Measurements from ENCODE around the gene PTPRK. TPM values are rescaled to one million over a fixed set of nuclear protein-coding genes. Genes with fewer than 3 reads are reported as not detected.
A peak's percentile ranks its signal among the peaks of the same experiment; 100 is the strongest.

PTPRK gene
- total and polyA plus RNA-seq, 12 donors, result 7.5 to 47.7 (median 35.7) TPM

GRCh38 chr6:128073389-128073788 is 447.0 kb downstream of the PTPRK start:
- 54 to 58% methylated on average over 1 of the region's 1 CpG for WGBS, 2 donors
- Histone ChIP-seq H3K9me3 (no peaks in the 10 kb centered on the region), H3K4me3 (no peak overlapping the region), H3K27ac (peak overlapping the region in 2 of 10 donors; percentile 1 to 4), H3K4me1 (peaks cover 0 to 9% (median 3%) of the 10 kb centered on the region in 9 donors), H3K36me3 (peaks cover 0 to 31% (median 5%) of the 10 kb centered on the region in 9 donors), H3K27me3 (no peaks in the 10 kb centered on the region)
- intact Hi-C loops (cut with DNase I), result no loop called here
- DNase-seq (no peak), ATAC-seq (peak in 2 of 8 donors; percentile 64 to 66)
- TF ChIP-seq CTCF (IDR thresholded peaks at IDR 0.05), result no peak

- no peaks in the 10 kb centered on the region for H3K9me3 ChIP-seq
- H3K27ac ChIP-seq, result no peak overlapping the region
- H3K36me3 ChIP-seq, result peaks cover 0 to 16% (median 0%) of the 10 kb centered on the region in 9 donors
- DNase-seq, result no peak
- H3K4me3 ChIP-seq, result no peak overlapping the region
- intact Hi-C loops (cut with DNase I), result no loop called here
- no peak for TF ChIP-seq CTCF (IDR thresholded peaks at IDR 0.05)
- H3K4me1 ChIP-seq, result peaks cover 0 to 21% (median 5%) of the 10 kb centered on the region in 9 donors
- ATAC-seq, result no peak
- no peaks in the 10 kb centered on the region for H3K27me3 ChIP-seq
- WGBS, 2 donors, result 96% methylated on average over 3 of the region's 3 CpGs
These were observed 449.2 kb downstream of the PTPRK start for GRCh38 chr6:128071212-128071611.

- intact Hi-C loops (cut with DNase I), result no loop called here
- peaks cover 0 to 14% (median 0%) of the 10 kb centered on the region in 9 donors for H3K36me3 ChIP-seq
- WGBS, 2 donors, result 62 to 64% methylated on average over 3 of the region's 3 CpGs
- peaks cover 0 to 21% (median 5%) of the 10 kb centered on the region in 9 donors for H3K4me1 ChIP-seq
- no peaks in the 10 kb centered on the region for H3K9me3 ChIP-seq
- DNase-seq (no peak), ATAC-seq (no peak)
- no peak overlapping the region for H3K27ac ChIP-seq
- no peaks in the 10 kb centered on the region for H3K27me3 ChIP-seq
- no peak overlapping the region for H3K4me3 ChIP-seq
- TF ChIP-seq CTCF (IDR thresholded peaks at IDR 0.05), result no peak
These were observed 450.0 kb downstream of the PTPRK start for GRCh38 chr6:128070406-128070805.

GRCh38 chr6:128069188-128069587 is 451.2 kb downstream of the PTPRK start:
- Histone ChIP-seq H3K4me1 (peaks cover 0 to 21% (median 5%) of the 10 kb centered on the region in 9 donors), H3K9me3 (no peaks in the 10 kb centered on the region), H3K36me3 (peaks cover 0 to 14% (median 0%) of the 10 kb centered on the region in 9 donors), H3K27me3 (no peaks in the 10 kb centered on the region), H3K4me3 (no peak overlapping the region), H3K27ac (no peak overlapping the region)
- WGBS, 2 donors, result 75 to 84% methylated on average over 2 of the region's 2 CpGs
- TF ChIP-seq CTCF (IDR thresholded peaks at IDR 0.05), result no peak
- ATAC-seq, result no peak
- DNase-seq, result no peak
- intact Hi-C loops (cut with DNase I), result loop anchor here in 6 of 10 donors (5.0 to 10.0 kb wide), 4 partner anchors 256 to 453 kb away; partner anchors contain the start of gene PTPRK (in 2 of the 6)
